ENCODE measurements around the gene SEMA4A.

SEMA4A gene

DNA sequence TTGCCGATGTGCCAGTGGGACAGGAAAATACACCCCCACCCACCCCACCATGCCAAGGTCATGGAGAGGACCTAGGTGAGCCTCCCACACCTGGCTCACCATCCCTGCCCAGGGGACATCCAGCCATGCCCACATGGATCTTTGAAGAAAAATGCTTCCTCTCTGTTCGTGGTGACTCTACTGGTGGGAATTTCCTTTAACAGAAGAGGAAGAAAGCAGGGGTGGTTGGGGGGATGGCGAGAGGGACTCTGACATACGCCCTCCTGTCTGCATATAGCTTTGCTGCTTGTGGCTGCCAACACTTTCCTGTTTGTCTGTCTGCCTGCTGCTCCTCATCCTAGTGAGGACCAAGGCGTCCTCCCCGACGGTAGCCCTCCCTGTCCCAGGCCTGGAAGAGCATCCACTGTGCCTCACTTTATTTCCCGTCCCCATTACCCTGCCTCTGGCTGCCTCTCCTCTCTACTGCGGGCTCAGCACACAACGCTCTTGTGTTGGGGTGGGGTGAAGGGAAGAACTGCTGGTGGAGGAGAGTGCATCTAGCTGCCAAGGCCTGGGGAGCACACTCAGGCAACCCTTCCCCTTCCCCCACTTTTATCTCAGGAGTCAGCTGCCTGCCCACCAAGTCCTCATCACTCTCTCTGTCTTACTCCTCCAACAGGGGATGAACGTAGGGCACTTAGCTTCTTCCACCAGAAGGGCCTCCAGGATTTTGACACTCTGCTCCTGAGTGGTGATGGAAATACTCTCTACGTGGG is 2.5 kb downstream of the SEMA4A start:
- no peak overlapping the region for H3K4me3 ChIP-seq (ENCODE audit: low read length)
- peaks cover 18% of the 10 kb centered on the region for H3K4me1 ChIP-seq (ENCODE audit: control insufficient read depth, low read depth, low read length)
- no peaks in the 10 kb centered on the region for H3K9me3 ChIP-seq (ENCODE audit: control insufficient read depth, low read depth, low read length)
- no peaks in the 10 kb centered on the region for H3K36me3 ChIP-seq (ENCODE audit: control insufficient read depth, low read depth, low read length)
- no peak overlapping the region for H3K27ac ChIP-seq (ENCODE audit: low read length)
- H3K9ac ChIP-seq (ENCODE audit: low read length): no peak overlapping the region
- no peaks in the 10 kb centered on the region for H3K27me3 ChIP-seq (ENCODE audit: control insufficient read depth, insufficient read depth, low read length)

- H3K9me3 ChIP-seq (ENCODE audit: control insufficient read depth, low read depth, low read length): no peaks in the 10 kb centered on the region
- H3K27ac ChIP-seq (ENCODE audit: low read length): no peak overlapping the region
- H3K9ac ChIP-seq (ENCODE audit: low read length): no peak overlapping the region
- no peaks in the 10 kb centered on the region for H3K27me3 ChIP-seq (ENCODE audit: control insufficient read depth, insufficient read depth, low read length)
- no peaks in the 10 kb centered on the region for H3K36me3 ChIP-seq (ENCODE audit: control insufficient read depth, low read depth, low read length)
- H3K4me3 ChIP-seq (ENCODE audit: low read length): no peak overlapping the region
- H3K4me1 ChIP-seq (ENCODE audit: control insufficient read depth, low read depth, low read length): peaks cover 13% of the 10 kb centered on the region
These were observed 4.1 kb downstream of the SEMA4A start for GRCh38 chr1:156157506-156157905.

DNA sequence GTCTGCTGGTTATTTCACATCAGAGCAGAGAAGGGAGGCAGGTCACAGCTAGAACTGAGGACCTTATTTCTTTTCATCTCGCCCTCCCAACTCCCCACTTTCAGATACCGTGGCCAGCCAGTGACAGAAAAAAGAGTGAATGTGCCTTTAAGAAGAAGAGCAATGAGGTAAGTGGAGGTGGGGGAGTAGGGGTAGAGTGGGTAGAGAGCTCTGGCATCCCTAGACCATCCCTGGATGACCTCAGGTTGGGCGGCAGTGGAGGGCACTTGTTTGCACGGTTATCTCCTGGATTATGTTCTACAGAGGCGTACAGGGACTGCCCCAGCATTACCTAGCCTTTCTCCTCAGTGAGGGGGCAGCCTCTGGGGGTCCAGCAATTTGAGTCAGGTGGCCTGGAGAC is 4.6 kb downstream of the SEMA4A start:
- Histone ChIP-seq H3K9ac (ENCODE audit: low read length) (no peak overlapping the region), H3K36me3 (ENCODE audit: control insufficient read depth, low read depth, low read length) (no peaks in the 10 kb centered on the region), H3K27me3 (ENCODE audit: control insufficient read depth, insufficient read depth, low read length) (no peaks in the 10 kb centered on the region), H3K4me3 (ENCODE audit: low read length) (no peak overlapping the region), H3K4me1 (ENCODE audit: control insufficient read depth, low read depth, low read length) (peaks cover 11% of the 10 kb centered on the region), H3K9me3 (ENCODE audit: control insufficient read depth, low read depth, low read length) (no peaks in the 10 kb centered on the region), H3K27ac (ENCODE audit: low read length) (no peak overlapping the region)

DNA sequence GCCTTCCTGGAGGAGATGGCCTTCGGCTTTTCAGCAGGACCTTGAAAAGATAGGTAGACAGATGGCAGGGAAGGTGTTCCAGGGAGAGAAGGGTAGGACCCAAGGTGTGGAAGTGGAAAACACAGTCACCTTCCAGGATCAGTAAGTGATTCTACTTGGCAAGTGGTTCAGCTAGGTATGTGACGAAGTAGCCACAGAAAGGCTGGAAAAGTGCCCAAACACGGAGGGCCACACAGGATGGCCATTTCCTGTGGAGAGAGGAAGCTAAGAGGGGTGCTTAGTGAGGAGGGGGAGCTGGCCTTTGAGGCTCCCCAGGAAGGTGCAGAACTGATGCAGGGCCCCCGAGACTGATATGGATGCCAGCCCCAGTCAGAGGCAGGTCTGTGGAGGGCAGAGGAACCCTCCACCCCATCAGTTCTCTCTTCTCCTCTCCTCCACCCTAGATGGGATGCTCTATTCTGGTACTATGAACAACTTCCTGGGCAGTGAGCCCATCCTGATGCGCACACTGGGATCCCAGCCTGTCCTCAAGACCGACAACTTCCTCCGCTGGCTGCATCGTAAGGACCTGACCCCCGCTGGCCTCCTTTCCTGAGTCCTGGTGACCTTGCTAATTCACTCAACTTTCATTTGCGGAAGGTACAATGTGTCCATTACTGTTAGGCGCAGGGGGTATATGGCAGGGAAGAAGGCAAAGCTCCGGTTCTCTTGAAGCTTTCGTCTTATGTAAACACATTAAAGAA is 6.8 kb downstream of the SEMA4A start:
- no peak overlapping the region for H3K27ac ChIP-seq (ENCODE audit: low read length)
- no peaks in the 10 kb centered on the region for H3K9me3 ChIP-seq (ENCODE audit: control insufficient read depth, low read depth, low read length)
- H3K4me1 ChIP-seq (ENCODE audit: control insufficient read depth, low read depth, low read length): peaks cover 11% of the 10 kb centered on the region
- H3K9ac ChIP-seq (ENCODE audit: low read length): no peak overlapping the region
- H3K36me3 ChIP-seq (ENCODE audit: control insufficient read depth, low read depth, low read length): no peaks in the 10 kb centered on the region
- H3K27me3 ChIP-seq (ENCODE audit: control insufficient read depth, insufficient read depth, low read length): no peaks in the 10 kb centered on the region
- peak overlapping the region; percentile 47 for H3K4me3 ChIP-seq (ENCODE audit: low read length)

DNA sequence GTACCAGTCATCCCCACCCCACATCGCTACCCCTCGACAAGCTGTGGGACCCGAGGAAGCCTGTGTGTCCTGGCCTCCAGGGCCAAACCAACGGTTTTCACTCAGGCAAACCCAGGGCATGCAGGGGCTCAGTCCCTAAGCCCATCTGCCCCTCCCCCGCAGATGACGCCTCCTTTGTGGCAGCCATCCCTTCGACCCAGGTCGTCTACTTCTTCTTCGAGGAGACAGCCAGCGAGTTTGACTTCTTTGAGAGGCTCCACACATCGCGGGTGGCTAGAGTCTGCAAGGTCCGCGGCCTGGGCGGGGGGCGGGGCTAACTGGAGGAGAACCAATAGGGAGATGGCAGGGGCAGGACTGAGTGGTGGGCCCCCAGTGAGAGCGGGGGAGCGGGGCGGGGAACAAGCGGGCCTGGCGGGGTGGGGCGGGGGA is 7.4 kb downstream of the SEMA4A start:
- no peaks in the 10 kb centered on the region for H3K36me3 ChIP-seq (ENCODE audit: control insufficient read depth, low read depth, low read length)
- H3K4me3 ChIP-seq (ENCODE audit: low read length): peak overlapping the region; percentile 47
- peaks cover 11% of the 10 kb centered on the region for H3K4me1 ChIP-seq (ENCODE audit: control insufficient read depth, low read depth, low read length)
- no peak overlapping the region for H3K27ac ChIP-seq (ENCODE audit: low read length)
- H3K9ac ChIP-seq (ENCODE audit: low read length): no peak overlapping the region
- H3K27me3 ChIP-seq (ENCODE audit: control insufficient read depth, insufficient read depth, low read length): no peaks in the 10 kb centered on the region
- no peaks in the 10 kb centered on the region for H3K9me3 ChIP-seq (ENCODE audit: control insufficient read depth, low read depth, low read length)

GRCh38 chr1:156162430-156163037 is 9.1 kb downstream of the SEMA4A start:
- Histone ChIP-seq H3K4me3 (ENCODE audit: low read length) (no peak overlapping the region), H3K36me3 (ENCODE audit: control insufficient read depth, low read depth, low read length) (no peaks in the 10 kb centered on the region), H3K27ac (ENCODE audit: low read length) (no peak overlapping the region), H3K4me1 (ENCODE audit: control insufficient read depth, low read depth, low read length) (peaks cover 11% of the 10 kb centered on the region), H3K9me3 (ENCODE audit: control insufficient read depth, low read depth, low read length) (no peaks in the 10 kb centered on the region), H3K9ac (ENCODE audit: low read length) (no peak overlapping the region), H3K27me3 (ENCODE audit: control insufficient read depth, insufficient read depth, low read length) (no peaks in the 10 kb centered on the region)

DNA sequence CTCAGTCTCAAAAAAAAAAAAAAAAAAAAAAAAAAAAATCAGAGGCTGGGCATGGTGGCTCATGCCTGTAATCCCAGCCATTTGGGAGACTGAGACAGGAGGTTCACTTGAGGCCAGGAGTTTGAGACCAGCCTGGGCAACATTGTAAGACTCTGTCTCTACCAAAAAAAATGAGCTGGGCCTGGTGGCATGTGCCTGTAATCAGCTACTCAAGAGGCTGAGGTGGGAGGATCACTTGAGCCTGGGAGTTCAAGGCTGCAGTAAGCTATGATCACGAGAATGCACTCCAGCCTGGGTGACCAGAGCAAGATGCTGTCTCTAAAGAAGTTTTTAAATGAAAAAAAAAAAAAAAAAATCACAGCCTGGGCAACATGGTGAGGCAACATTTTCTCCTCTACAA is 10.3 kb downstream of the SEMA4A start:
- Histone ChIP-seq H3K27me3 (ENCODE audit: control insufficient read depth, insufficient read depth, low read length) (no peaks in the 10 kb centered on the region), H3K4me1 (ENCODE audit: control insufficient read depth, low read depth, low read length) (peaks cover 11% of the 10 kb centered on the region), H3K36me3 (ENCODE audit: control insufficient read depth, low read depth, low read length) (no peaks in the 10 kb centered on the region), H3K27ac (ENCODE audit: low read length) (no peak overlapping the region), H3K9ac (ENCODE audit: low read length) (no peak overlapping the region), H3K4me3 (ENCODE audit: low read length) (no peak overlapping the region), H3K9me3 (ENCODE audit: control insufficient read depth, low read depth, low read length) (no peaks in the 10 kb centered on the region)

- Histone ChIP-seq H3K36me3 (ENCODE audit: control insufficient read depth, low read depth, low read length) (no peaks in the 10 kb centered on the region), H3K4me1 (ENCODE audit: control insufficient read depth, low read depth, low read length) (peaks cover 11% of the 10 kb centered on the region), H3K4me3 (ENCODE audit: low read length) (no peak overlapping the region), H3K27ac (ENCODE audit: low read length) (no peak overlapping the region), H3K9me3 (ENCODE audit: control insufficient read depth, low read depth, low read length) (no peaks in the 10 kb centered on the region), H3K9ac (ENCODE audit: low read length) (no peak overlapping the region), H3K27me3 (ENCODE audit: control insufficient read depth, insufficient read depth, low read length) (no peaks in the 10 kb centered on the region)
These were observed 10.9 kb downstream of the SEMA4A start for GRCh38 chr1:156164125-156164831.

DNA sequence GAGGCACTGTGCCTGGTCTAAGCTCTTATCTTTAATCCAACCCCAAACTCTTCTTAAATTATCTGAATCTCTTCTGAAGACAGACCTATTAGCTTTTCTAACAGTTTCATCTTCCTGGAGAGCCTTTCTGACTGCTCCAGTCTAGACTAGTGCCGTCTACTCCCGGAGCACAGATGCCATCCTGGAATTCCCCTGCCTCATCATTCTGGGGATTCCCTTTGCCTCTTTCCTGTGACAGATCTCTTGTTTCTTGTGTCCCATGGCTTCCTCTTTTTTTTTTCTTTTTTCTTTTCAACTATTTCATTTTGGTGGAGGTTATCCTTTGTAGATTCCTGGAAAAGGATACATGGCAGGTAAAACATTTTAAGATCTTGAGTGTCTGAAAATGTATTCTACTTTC is 11.7 kb downstream of the SEMA4A start:
- H3K36me3 ChIP-seq (ENCODE audit: control insufficient read depth, low read depth, low read length): no peaks in the 10 kb centered on the region
- H3K4me1 ChIP-seq (ENCODE audit: control insufficient read depth, low read depth, low read length): peaks cover 10% of the 10 kb centered on the region
- no peaks in the 10 kb centered on the region for H3K9me3 ChIP-seq (ENCODE audit: control insufficient read depth, low read depth, low read length)
- no peak overlapping the region for H3K9ac ChIP-seq (ENCODE audit: low read length)
- H3K27ac ChIP-seq (ENCODE audit: low read length): no peak overlapping the region
- H3K27me3 ChIP-seq (ENCODE audit: control insufficient read depth, insufficient read depth, low read length): no peaks in the 10 kb centered on the region
- H3K4me3 ChIP-seq (ENCODE audit: low read length): no peak overlapping the region

DNA sequence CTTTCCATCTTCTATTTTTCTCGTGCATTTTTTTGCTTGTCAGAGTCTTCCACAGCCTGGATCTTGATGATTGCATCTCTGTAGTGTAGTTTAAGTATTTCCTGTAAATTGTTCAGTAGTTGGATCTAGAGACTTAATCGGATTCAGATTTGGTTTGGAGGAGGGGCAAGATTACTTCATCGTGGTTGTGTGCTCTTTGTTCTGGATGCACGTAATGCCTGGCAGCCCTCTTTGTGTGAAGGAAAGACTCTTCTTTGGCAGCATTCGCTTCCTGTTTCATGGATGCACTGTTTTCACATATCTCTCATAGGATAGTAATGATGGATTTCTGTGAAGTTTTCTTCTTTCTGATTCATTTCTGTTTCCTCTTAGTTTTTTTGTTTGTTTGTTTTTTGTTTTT is 14.2 kb downstream of the SEMA4A start:
- Histone ChIP-seq H3K4me3 (ENCODE audit: low read length) (no peak overlapping the region), H3K9me3 (ENCODE audit: control insufficient read depth, low read depth, low read length) (no peaks in the 10 kb centered on the region), H3K9ac (ENCODE audit: low read length) (no peak overlapping the region), H3K27ac (ENCODE audit: low read length) (no peak overlapping the region), H3K36me3 (ENCODE audit: control insufficient read depth, low read depth, low read length) (no peaks in the 10 kb centered on the region), H3K27me3 (ENCODE audit: control insufficient read depth, insufficient read depth, low read length) (no peaks in the 10 kb centered on the region), H3K4me1 (ENCODE audit: control insufficient read depth, low read depth, low read length) (no peaks in the 10 kb centered on the region)

GRCh38 chr1:156172696-156173470 is 19.5 kb downstream of the SEMA4A start:
- H3K27ac ChIP-seq (ENCODE audit: low read length): no peak overlapping the region
- no peaks in the 10 kb centered on the region for H3K27me3 ChIP-seq (ENCODE audit: control insufficient read depth, insufficient read depth, low read length)
- H3K4me1 ChIP-seq (ENCODE audit: control insufficient read depth, low read depth, low read length): no peaks in the 10 kb centered on the region
- no peaks in the 10 kb centered on the region for H3K9me3 ChIP-seq (ENCODE audit: control insufficient read depth, low read depth, low read length)
- H3K4me3 ChIP-seq (ENCODE audit: low read length): no peak overlapping the region
- H3K9ac ChIP-seq (ENCODE audit: low read length): no peak overlapping the region
- no peaks in the 10 kb centered on the region for H3K36me3 ChIP-seq (ENCODE audit: control insufficient read depth, low read depth, low read length)
